SH-SY5Y (cell line): Measurements from ENCODE around the gene PSTPIP1.

Source experiments
- GATA2 ChIP-seq: IDR thresholded peaks from 2 replicates; pipeline ENCODE4 v1.6.1; 2011; ENCODE audit warnings: mild to moderate bottlenecking, low read depth, low read length
- GATA3 ChIP-seq: IDR thresholded peaks from 2 replicates; pipeline ENCODE4 v1.6.1; 2011; ENCODE audit warnings: low read depth, mild to moderate bottlenecking, low read length, moderate library complexity

GRCh38 chr15:76962337-76963013, 32.5 kb upstream of the PSTPIP1 start:
- TF ChIP-seq GATA2, result no peak
- no peak for TF ChIP-seq GATA3
